HG03457 (cell line): Measurements from ENCODE around the gene AMOTL2.

ENCODE experiments used
- ATAC-seq: cut with Tn5 transposase; IDR thresholded peaks from one replicate; pipeline ENCODE4 v1.9.1; 2021; ENCODE audit warnings: moderate number of reproducible peaks; ENCODE audit not compliant: unreplicated experiment

The AMOTL2 gene

DNA sequence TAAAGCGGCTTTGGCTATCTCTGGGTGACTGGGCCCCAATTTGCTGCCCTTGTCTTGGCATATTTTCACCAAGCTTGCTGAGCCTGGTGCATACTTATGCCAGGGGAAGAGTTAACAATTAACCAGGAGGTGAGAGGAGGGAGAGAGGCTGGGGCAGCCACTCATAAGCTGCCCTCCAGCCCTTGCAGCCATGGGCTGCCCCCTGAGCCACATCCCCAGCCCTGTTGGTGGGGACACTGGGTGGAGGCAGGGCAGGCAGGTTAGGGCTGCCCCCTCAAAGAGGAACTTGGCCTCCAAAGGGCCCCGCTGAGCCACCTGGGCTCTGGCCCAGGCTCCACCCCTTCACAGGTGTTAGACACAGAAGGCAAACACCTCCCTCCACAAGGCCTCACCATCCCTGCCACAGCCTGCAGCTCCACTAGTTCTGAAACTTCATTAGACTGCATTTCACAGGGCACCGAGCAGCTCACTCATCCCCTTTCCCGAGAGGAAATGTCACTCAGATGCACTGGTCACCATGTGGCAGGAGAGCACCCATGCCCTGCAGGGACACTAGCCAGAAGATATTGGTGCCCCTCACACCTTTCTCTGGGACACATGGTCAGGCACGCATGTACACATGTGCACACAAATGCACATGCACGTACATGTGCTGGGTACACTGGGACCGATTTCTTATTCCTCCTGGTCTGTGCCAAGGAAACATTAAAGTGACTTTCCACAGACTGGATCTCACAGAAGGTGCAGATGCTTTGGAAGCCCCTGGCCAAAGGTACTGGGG lies 20.2 kb downstream of the AMOTL2 start:
- no peak for ATAC-seq

DNA sequence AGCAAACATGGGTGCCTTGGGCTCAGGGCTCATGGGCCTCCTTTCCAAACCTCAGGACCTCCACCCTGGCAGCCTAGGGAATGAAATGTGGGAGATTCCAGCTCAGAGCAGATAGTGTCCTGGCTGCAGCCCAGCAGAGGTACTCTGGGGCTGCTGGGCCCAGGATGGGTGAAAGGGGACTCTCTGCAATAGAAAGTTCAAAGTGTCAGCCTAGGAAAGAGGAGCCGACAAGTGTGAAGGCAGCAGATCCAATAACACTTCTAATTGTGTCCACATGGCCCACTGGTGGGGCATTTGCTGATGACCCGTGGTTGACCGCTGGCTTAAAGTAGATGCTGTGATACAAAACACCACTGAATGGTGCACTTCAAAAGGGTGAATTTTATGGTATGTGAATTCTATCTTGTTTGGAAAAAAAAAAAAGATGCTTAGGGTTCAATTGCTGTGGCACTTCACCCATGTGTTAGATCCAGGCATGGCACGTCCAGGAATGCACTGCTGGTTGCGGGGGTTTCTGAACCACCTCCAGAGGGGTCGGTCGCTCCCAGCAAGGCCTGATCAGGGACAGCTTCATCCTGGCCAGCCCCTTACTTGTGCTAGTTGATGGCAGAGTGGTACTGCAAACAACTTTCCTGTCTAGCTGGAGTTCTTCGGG lies 20.9 kb downstream of the AMOTL2 start:
- ATAC-seq = no peak

DNA sequence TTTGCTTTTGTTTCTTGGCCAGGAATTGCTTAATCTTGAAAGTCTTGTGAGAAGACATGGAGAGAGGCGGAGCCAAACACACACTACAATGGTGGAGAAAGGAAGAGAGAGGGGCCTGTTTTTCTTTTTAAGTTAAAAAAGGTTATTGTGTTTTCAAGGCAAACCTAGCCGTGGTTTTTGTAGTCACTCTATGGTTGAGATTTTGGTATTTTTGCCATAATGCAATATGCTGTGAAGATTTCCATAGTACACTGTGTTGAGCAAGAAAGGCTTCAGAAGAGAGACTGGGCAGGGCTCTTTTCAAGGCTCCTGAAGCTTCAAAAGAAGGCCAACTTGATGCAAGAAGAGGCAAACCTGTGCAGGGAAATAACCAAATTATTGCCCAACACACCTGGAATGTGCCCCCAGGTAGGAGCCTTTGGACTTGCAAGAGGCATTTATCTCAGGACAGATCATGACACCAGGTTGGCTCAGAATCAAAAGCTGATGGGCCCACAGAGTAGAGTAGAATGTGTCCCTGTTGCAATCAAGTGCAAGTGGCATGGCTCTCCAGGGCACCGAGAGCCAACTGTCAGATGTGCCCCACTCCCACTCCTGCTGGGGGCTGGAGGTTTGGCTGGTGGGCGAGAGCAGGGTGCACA lies 22.1 kb downstream of the AMOTL2 start:
- ATAC-seq = no peak

DNA sequence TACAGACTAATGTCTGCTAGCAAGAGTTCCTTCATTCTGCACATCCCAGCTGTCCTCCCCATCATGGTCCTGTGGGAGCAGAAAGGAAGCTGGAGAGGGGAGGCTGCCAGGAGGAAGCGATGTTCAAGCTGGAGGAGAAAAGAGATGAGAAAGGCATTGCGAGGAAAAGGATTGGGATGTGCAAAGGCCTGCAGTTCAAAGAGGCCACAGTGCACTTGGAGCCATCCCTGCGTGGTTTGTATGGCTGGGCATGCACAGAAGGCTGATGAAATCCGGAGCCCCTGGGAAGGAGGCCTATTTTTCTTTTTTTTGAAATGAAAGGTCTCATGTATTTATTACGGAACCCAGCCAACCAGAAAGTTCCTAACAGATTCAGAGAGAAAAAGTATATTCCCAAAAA lies 22.8 kb downstream of the AMOTL2 start:
- ATAC-seq = no peak

DNA sequence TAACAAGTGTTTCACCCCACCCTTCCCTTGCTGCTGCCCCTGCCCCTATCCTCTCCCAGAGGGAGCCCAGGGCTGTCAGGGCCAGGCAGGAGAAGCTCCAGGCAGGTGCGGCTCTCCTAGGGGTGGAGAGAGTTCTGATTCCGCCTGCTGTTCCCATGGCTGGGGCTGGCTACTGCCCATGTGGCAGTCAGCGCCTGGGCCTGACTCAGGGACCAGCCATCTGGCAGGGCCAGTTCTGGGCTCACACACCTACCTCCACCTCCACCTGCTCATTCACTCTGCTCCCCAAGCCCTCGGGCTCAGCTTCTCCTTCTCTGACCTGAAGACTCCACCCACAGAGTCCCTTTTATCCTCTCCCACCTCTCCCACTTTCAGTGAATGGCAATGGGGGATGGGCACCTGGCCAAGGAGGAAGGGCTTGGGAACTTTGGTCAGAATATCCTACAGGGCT lies 23.4 kb downstream of the AMOTL2 start:
- no peak for ATAC-seq

DNA sequence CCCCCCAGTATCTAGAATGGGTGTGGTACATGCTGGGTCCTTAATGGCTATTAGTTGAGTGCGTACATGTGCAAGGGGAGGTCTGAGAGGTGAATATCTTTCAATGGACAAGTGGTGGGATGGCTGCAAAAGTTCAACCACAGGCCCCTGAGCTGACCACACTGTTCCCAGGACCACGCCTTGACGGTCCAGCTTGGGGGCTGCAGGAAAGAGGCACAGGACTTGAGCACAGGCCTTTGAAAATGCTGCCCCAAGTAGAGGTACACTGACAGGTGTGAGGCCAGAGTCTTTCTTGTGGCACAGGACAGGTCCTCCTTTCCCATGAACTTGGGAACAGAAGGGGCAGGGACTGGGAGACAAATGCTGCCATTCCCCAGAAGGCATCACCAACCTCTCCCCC lies 24.0 kb downstream of the AMOTL2 start:
- no peak for ATAC-seq

DNA sequence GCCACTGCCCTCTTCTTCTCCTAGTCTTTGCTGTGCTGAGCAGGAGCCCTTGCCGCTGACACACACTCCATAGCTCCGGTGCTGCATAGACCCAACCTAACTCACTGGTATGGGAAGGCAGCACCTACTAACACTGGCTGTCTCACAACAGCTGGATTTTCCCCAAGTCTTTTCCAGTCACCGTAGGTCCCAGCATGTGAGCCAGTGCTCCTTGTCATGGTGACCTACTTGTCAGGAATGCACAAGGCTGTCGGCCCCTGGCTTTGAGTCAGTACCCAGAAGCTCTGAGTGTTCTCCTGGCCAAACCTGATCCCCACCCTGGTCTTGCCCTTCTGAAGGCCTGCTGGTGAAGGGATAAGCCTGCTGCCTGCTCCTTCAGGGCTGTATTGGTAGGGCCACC lies 25.7 kb downstream of the AMOTL2 start:
- no peak for ATAC-seq

DNA sequence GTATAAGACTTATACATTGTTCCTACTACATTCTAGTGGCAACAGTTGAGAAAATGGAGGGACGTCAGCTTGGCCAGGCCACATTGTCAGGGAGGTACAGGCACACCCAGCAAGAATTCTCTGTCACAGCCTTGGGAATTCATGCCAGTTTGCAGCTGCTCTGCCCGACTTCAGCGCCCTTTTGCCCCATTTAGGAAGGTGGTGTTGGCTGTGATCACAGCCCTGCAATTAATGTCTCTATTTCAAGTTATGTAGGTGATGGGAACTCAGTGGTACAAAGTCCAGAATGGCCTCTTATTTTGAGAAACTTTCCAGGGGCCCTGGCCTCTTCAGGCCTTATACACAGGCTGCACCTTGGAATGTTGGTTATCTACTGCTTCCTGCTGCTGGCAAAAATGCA lies 26.7 kb downstream of the AMOTL2 start:
- no peak for ATAC-seq

DNA sequence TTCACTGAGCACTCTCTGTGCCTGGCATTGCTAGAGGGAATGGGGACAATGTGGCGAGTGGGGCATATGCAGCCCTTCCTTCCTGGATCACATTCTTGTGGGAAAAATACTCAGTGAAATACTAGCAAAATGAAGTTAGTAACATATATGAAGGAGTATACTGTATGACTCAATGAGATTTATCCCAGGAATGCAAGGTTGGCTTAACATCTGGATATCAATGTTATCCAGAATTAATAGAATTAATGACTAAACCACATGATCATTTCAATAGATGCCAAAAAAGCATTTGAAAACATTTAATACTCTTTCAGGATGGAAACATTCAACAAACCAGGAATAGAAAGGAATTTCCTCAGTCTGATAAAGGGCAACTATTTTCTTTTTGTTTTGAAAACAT lies 27.5 kb downstream of the AMOTL2 start:
- ATAC-seq = no peak

DNA sequence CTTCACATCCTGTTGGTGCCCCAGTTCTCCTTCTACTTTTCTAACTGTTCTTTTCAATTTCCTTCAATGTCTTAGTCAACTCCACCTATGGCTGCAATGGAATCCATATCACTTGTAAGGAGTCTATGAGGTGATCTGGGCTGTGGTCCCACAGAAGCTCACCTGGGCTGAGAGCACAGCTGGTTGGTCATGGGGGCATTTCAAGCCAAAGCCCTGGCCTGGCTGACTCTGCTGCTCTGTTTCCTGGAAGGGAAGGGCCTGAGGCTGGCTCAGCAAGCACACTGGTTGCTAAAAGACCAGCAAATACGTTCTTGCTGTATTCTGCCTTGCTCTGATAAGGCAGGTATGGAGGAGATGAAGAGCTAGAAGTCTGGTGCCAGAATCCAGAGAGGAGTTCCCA lies 29.0 kb downstream of the AMOTL2 start:
- ATAC-seq = no peak

DNA sequence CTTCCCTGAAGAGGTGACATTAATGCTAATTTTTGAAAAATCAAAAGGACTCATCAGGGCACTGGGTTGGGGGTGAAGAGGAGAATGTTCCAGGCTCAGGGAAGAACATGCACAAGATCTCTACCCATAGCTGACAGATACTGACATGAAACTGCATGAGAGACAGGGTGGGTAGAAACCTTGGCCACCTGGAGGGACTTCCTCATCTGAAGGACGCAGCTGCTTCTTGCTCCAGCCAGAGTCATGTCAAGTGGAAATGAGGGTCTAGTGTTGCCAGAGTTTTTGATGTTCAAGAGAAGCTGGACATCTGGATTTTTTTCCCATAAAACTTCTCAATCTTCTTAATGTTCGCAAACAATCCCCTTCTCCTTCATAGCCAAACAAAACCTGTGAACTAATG lies 29.7 kb downstream of the AMOTL2 start:
- no peak for ATAC-seq

DNA sequence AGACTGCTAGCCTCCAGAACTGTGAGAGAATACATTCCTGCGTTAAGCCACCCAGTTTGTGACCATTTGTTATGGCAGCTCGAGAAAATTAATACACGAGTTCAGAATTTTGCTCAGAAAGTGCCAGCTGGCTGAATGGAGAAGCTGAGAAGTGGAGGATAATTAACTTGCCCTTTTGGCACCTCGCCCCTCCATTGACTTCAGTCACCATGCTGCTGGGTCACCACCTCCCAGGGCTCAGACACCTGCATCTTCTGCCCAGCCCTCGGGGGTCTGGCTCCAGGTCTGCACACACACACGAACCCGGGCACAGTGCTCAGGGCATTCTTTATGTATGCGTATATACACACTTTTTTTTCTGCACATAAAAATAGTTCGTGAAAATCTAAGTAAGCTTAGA lies 32.0 kb downstream of the AMOTL2 start:
- no peak for ATAC-seq

DNA sequence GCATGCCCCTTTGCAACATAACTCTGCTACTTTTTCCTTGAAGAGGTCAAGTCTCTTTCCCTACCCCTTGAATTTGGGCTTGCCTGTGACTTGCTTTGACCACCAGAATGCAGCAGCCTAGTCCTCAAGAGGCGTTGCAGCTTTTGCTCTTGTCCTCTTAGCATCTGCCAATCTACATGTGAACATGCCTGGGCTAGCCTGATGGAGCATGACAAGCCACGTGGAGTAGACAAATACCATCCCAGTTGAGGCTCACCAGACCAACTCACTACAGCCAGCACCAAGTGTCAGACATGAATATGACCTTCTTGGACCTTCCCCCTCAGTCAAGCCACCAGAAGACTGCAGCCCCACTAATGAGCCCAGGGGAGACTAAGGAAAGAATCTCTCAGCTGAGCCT lies 32.9 kb downstream of the AMOTL2 start:
- no peak for ATAC-seq

DNA sequence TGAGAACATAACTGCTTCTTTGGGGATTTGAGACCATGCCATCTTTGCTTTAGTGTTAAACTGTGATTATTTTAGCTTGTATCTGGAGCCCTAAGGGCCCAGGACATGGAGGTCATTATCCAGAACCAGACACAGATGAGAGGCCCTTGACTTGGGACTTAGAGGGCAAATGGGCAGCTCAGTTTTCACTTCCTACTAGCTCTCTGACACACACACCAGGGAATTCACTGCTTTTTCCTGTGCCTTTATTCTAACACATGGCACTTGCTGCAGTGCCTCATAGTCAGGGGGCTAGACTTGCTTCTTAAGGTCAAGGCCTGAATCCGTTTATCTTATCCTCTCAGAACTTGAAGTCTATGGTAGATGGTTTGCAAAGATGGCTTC lies 33.3 kb downstream of the AMOTL2 start:
- ATAC-seq = no peak

DNA sequence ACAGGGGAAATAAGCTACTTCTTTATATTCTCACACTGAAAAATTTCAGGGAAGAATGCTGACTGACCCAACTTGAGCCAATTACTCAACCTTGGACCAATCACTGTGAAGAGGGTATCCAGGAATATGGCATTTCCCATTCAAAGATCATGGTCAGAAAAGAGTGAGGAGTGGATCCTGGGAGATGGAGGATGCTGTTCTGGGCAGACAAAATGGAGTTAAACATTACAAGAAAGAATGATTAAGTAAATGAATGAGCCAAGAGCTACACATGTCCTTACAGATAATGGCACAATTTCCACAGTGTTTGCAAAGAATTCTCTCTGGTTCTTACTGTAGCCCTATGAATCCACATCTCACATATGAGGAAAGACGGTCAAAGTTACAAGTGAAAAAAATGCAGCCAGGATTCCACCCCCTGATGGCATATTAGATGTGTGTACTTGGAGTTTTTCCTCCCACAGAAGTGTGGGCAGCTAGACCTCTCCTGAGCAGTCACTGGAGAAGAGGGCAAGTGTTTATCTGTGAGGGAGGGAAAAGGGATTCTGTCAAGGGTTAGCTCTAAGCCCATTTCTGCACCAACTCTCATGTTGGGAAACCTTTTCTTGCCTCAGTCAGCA lies 33.8 kb downstream of the AMOTL2 start:
- no peak for ATAC-seq

DNA sequence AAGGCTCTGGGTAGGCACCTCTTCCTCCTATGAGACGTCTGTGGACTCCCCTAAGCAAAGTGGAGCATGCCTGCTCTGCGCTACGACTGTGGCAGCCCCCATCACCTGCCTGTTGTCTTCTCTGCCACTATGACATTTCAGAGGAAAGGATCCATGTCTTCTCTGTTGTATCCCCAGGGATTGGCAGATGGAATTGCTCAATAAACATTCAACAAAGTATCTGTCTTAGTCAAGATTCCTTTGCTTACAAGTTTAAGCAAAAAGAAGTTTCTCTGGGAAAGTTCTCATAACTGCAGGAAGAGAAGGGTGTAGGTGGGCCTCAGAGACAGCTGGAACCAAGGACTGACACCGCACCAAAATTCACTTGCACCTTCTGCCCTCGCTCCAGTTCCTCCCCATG lies 34.3 kb downstream of the AMOTL2 start:
- no peak for ATAC-seq

DNA sequence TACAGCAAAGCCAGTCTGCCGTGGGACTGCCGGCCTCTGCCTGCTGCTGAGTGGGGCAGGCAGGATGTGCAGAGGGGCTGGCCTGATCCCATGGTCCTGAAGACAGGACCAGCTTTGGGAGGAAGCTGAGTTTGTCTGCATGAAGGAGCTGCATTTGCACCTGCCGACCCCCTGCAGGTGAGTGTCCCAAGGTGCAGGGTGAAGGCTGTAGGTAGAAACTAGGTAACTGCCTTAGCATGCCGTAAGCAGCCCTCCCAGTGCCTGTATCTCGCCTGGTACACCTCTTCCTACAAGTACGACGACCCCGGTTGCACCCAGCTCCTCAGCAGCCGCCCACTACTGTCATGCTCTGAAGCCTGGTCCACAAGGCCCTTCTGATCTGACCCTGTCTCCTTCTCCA lies 34.9 kb downstream of the AMOTL2 start:
- ATAC-seq = no peak

DNA sequence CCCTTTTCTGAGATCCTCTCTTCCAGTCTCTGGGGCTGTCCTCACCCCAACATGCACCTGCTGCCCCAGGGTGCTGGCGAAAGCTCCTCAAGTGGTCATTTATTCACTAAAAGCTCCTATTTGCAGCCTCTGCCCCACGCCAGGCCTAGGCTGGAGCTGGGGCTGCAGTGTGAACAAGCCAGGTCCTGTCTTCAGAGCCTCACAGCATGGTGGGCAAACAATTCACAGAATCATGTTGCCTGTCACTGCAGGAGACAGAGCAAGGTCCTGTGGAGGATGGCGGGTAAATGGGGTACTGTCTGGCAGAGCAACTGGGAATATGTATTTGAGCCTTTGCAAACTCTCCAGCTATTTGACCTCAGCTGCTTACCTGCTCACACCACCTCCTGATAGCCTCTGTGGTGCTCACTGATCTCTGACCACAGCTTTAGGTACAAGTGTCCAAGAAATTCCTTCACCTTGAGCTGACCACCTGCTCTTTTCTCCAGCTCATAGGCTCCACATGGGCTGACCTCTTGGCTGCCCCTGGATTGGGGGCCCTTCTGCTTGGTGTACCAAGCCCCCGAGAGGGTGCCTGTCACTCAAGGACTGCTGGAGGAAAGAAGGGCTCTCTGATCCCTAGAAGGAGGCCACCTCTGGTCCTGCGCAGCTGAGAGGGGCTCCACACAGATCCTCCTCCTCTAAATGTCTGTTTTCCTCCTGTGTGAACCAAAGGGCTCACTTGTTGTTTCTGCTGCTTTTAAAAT lies 35.6 kb downstream of the AMOTL2 start:
- no peak for ATAC-seq

DNA sequence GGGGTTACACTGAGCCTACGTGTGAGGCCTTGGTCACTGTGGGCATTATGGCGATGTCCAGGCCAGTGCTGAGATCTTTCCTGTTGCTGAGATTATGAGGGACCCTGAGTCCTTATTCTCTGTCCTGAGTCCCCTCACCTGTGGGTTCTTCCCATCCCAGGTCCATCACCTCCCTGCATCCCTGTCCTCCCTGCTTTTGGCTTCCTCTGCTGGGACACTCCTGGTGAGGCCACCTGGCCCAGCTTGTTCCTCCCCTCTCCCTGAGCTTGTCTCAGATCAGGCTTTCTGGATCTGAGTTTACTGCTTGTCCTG lies 36.1 kb downstream of the AMOTL2 start:
- ATAC-seq = no peak

DNA sequence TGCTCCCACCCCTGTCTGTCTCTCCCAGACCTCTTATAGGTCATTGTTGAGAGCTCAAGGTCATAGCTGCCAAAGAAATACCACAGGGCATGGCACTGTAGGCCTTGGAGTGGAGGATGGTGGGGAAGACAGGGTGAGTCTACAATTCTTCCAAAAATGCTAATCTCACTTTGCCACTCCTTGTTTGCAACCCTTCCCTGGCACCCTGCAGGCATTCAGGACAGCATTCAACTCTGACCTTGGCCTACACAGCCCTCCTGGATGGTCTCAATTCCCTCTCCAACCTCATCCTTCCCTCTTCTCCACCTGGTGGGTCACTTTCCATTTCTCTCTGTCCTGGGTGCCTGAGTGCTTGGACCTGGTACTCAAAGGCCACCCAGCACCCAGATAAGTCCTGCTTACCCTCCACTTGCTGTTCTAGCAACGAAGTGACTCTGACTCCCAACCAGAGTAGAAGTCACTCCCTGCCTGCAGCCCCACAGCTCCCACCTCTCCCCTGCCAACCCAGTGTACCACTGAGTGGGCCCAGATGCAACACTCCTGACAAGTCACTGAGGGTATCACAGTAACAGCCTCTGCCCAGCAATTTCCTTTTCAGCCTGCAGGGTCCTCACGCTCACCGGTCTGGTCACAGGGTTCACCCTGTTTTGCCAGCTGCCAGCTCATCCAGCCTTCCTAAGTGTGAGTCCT lies 36.6 kb downstream of the AMOTL2 start:
- ATAC-seq = no peak

DNA sequence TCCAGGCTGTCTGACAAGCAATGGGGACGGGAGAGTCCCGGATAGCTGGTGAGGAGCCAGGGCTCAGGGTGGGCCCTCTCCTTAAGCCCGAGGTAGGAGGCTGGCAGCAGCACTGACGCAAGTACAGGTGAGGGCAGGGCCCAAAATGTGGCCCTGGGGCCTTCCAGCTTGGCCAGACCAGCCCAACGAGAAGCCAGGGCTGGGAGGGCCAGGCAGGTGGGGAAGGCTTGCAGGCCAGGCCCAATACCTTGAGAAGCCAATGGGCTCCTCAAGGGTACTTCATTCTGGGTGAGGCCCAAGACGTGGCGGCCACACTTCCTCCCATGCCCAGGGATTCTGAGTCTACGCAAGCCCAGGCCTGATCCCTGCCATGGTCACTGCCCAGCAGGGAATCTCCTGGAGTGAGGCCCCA lies 37.2 kb downstream of the AMOTL2 start:
- ATAC-seq = no peak
